Endometrium (tissue), 2 donors: ENCODE data around the gene SCGB1A1.

Experiments used
- FAIRE-seq: peaks from 2 replicates; lab custom pipeline; 2012; peaks lifted over from hg19 to GRCh38; lab: Jason Lieb, UNC
- donor health status: control.
- donor health status: control.

The SCGB1A1 gene

DNA sequence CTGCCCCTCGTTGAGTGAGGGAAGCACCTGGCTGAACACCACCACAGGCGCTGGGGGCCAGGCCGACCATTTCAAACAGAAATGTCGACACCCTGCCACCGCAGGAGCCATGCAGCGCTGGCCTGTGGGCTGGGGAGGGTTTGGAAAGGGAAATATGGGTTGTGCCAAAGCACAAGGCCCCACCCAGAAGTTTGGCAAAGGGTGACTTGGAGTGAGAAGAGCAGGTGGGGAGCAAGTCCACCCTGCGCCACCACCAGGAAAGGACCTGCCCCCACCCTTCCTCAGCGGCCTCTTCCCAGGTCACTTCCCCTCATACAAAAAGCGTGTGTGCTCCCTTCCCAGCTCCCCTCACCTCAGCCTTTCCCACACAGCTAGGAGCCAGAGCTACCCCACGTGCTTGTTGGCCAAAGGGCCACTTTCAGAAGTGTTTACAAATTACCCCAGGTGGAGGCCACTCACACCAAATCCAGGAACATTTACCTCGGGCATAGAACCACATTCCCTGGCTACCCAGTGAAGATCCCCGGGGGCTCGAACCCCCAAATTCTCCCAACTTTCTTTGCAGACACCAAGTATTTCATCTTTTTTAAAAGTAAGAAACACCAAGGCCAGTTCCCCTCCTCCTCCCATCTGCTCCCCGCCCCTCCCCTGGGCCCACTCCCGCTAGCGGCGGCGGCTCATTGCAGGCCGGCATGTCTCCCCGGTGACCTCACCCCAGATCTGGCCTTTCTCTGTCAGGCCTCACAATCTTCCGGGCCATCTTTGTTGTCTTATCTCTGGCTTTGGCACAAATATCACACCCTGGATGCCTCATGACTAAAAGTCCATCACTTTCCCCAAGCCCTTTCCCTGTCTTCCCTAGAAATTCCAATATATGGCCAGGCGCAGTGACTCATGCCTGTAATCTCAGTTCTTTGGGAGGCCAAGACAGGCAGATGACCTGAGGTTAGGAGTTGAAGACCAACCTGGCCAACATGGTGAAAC is 20.5 kb upstream of the SCGB1A1 start:
- no peak for FAIRE-seq

DNA sequence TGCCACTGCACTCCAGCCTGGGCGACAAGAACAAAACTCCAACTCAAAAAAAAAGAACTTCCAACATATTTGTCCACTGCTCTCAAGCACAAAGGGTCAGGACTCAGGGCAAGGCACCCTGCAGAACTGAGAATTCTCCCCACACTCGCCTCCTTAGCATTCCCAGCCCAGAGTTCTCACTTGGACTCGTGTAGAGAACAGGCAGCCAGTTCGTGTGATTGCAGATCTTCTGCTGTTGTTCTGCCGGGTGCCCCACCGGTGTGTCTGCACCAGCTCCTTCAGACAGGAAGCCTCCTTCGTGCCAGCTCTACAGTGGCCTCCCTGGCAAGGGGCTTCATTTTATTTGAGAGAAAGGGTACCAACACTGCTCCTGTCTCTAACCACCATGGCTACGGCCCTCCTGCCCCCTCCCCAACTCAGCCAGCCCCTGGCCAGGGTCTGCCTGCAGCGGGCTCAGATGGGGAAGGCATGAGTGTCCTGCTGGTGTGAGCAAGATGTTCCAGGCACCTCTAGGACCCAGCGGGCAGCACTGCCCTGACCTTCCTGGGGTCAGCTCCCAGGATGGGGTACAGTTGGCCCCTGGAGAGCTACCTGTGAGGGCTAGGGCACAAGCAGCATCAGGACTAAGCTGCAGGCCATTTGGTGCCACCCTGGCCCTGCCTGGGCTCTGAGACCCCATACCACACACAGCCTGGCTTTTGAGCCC is 19.5 kb upstream of the SCGB1A1 start:
- no peak for FAIRE-seq

GRCh38 chr11:62399878-62400266 is 19.0 kb upstream of the SCGB1A1 start:
- no peak for FAIRE-seq

- FAIRE-seq: no peak
Observed at GRCh38 chr11:62400281-62400680, 18.6 kb upstream of the SCGB1A1 start.

GRCh38 chr11:62400760-62401159 is 18.1 kb upstream of the SCGB1A1 start:
- peak; percentile 53 for FAIRE-seq

GRCh38 chr11:62401356-62401755 is 17.5 kb upstream of the SCGB1A1 start:
- FAIRE-seq: no peak

- no peak for FAIRE-seq
Observed at GRCh38 chr11:62401811-62402210, 17.0 kb upstream of the SCGB1A1 start.

- FAIRE-seq: no peak
Observed at GRCh38 chr11:62402226-62402959, 16.4 kb upstream of the SCGB1A1 start.

- FAIRE-seq: no peak
Observed at GRCh38 chr11:62402960-62403730, 15.7 kb upstream of the SCGB1A1 start.

- no peak for FAIRE-seq
Observed at GRCh38 chr11:62404435-62404834, 14.4 kb upstream of the SCGB1A1 start.

DNA sequence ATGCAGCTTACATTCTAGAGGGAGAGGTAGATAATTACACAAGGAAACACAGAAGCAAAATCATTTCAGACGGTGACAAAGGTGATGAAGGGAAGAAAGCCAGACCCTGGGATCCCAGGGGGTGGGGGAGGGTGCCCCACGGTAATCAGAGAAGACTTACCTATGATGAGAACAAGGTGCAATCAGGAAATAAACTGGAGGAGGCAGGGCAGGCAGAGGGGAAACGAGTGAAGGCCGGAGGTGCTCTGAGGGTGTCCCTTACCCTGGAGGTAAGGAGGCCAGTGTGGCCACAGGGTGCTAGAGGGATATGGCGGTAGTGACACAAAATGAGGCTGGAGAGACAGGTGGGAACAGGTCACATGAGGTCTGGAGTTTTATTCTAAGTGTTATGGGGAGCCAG is 13.9 kb upstream of the SCGB1A1 start:
- FAIRE-seq: no peak

- FAIRE-seq: no peak
Observed at GRCh38 chr11:62406034-62406433, 12.8 kb upstream of the SCGB1A1 start.

DNA sequence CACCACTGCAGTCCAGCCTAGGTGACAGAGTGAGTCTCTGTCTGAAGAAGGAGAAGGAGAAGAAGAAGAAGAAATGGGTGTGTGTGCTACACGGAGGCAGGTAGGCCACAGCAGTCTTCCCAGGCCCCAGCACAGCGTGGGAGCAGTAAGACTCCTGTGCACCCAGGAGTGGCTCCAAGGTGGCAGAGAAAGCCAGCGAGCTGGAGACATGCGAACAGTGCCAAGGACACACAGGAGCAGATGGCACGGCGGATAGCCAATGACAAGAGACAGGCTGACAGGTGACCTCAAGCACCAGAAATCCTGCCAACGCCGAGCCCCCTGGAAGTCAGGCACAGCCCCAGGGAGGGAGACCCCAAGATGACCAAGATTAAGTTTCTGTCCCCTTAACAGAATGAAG is 9.0 kb upstream of the SCGB1A1 start:
- FAIRE-seq: no peak

DNA sequence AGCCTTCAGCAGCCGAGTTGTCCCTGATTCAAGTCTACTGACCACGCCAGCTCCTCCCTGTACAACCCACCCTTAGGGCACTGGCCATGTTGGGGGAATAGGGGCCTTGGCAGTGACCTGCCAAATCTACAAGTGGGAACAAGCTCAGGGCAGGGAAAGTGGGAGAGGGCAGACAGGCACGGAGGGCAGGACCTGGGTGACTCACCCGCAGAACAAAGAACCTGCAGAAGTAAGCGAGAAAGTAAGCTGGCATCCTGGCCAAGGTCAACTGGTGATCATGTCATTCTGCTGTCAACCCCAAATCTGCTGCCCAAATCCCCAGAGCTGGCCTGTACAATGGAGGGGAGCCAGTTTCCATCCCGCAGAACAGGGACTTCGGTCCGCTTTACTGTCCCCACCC is 7.9 kb upstream of the SCGB1A1 start:
- FAIRE-seq: no peak

DNA sequence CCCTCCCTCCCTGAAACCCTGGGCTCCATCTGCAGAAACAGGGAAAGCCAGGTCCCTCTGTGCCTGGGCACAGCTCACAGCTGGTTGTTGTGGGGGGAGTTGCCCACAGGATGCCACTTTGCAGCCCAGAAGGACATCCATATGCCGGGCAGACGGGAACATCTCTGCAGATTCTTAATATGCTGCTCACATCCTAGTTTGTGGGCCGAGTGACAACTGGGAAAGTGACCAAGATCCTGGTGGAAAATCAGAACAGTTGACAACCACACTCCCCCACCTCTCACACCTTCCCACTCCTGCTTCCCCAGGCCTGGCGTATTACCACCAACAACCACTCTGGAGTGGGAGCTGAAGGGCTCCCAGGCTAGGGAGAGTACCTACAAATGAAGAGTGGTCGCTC is 7.3 kb upstream of the SCGB1A1 start:
- FAIRE-seq: no peak

GRCh38 chr11:62413060-62413696 is 5.7 kb upstream of the SCGB1A1 start:
- no peak for FAIRE-seq

DNA sequence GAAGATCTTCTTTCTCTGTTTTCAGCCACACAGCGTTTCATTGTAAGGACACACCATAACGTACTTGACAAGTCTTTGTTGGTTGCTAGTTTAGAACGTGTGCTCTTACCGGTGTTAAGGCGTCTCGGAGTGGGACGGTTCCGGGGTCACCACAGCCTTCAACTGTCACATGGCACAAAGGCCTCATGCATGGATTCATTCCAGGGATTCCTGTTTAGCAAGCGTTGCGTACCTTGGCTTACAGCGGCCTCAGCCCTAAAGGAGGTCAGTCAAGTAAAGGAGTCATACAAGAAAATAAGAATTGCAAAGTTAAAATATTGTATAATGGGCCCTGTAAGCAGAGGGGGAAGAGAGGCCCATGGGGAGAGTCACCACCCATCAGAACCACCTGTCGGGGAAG is 2.2 kb upstream of the SCGB1A1 start:
- no peak for FAIRE-seq

- FAIRE-seq: no peak
Observed at GRCh38 chr11:62418136-62418535, 697 bp upstream of the SCGB1A1 start.

GRCh38 chr11:62419314-62419929 is 589 bp downstream of the SCGB1A1 start:
- no peak for FAIRE-seq

GRCh38 chr11:62419943-62420342 is 1.1 kb downstream of the SCGB1A1 start:
- peak; percentile 82 for FAIRE-seq

DNA sequence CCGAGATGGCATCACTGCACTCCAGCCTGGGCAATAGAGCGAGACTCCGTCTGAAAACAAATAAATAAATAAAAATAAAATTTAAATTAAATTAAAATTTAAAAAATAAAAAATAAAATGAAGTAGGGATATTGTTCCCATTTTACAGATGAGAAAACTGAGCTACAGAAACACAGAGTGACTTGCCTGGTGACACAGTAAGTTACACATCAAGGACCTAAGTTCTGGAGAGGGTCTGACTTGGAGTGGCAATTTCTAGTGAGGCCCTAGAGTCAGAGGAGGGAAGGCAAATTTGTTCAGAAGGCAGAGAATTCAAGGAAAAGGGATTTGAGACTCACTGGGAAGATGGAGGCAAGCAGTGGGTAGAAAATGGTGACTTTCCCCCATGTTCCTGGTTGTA is 2.0 kb downstream of the SCGB1A1 start:
- no peak for FAIRE-seq
